H9 (cell line): ENCODE measurements around the gene CUL4B. TPM values are rescaled to one million over a fixed set of nuclear protein-coding genes. Genes with fewer than 3 reads are reported as not detected.

Experiments
- DNase-seq: peaks from one replicate; pipeline ENCODE4 v3.0.0-alpha.2; 2017
- H2AFZ ChIP-seq: one replicate; pipeline ENCODE4 v1.6.1; 2013; ENCODE audit warnings: mild to moderate bottlenecking, low read length, control low read depth, moderate library complexity
- H2AK5ac ChIP-seq: 2 replicates; pipeline ENCODE4 v1.6.1; 2013; ENCODE audit warnings: low read length, control low read depth, mixed read lengths; ENCODE audit not compliant: insufficient read length
- H2BK120ac ChIP-seq: one replicate; pipeline ENCODE4 v1.6.1; 2013; ENCODE audit warnings: low read depth, mild to moderate bottlenecking, low read length, control low read depth, inconsistent platforms; ENCODE audit not compliant: poor library complexity, severe bottlenecking
- H2BK12ac ChIP-seq: 2 replicates; pipeline ENCODE4 v1.6.1; 2013; ENCODE audit warnings: low read length, control low read depth, mixed read lengths, low read depth; ENCODE audit not compliant: insufficient read length
- H2BK15ac ChIP-seq: 2 replicates; pipeline ENCODE4 v1.6.1; 2013; ENCODE audit warnings: low read depth, low read length, control low read depth
- H2BK20ac ChIP-seq: one replicate; pipeline ENCODE4 v1.6.1; 2013; ENCODE audit warnings: low read depth, mild to moderate bottlenecking, low read length, control low read depth, inconsistent platforms; ENCODE audit not compliant: poor library complexity, severe bottlenecking
- H2BK5ac ChIP-seq: 2 replicates; pipeline ENCODE4 v1.6.1; 2013; ENCODE audit warnings: low read length, control low read depth, mixed read lengths; ENCODE audit not compliant: insufficient read length
- H3K14ac ChIP-seq: 2 replicates; pipeline ENCODE4 v1.6.1; 2013; ENCODE audit warnings: low read length, control low read depth; ENCODE audit not compliant: insufficient read depth
- H3K18ac ChIP-seq: 2 replicates; pipeline ENCODE4 v1.6.1; 2013; ENCODE audit warnings: low read depth, mild to moderate bottlenecking, mixed read lengths, low read length, control low read depth; ENCODE audit not compliant: insufficient read length
- H3K23ac ChIP-seq: 2 replicates; pipeline ENCODE4 v1.6.1; 2013; ENCODE audit warnings: low read length, control low read depth, mixed read lengths, low read depth; ENCODE audit not compliant: insufficient read length
- H3K23me2 ChIP-seq: 2 replicates; pipeline ENCODE4 v1.6.1; 2013; ENCODE audit warnings: low read depth, mild to moderate bottlenecking, mixed read lengths, low read length, control low read depth; ENCODE audit not compliant: insufficient read length, poor library complexity, severe bottlenecking
- H3K27ac ChIP-seq: 2 replicates; pipeline ENCODE4 v1.5.1; 2013; ENCODE audit warnings: low read length, control low read depth, mixed read lengths, low read depth; ENCODE audit not compliant: insufficient read length
- H3K27me3 ChIP-seq: 2 replicates; pipeline ENCODE4 v1.6.1; 2013; ENCODE audit warnings: low read length, control low read depth, inconsistent platforms; ENCODE audit not compliant: insufficient read depth
- H3K4ac ChIP-seq: 2 replicates; pipeline ENCODE4 v1.6.1; 2013; ENCODE audit warnings: low read depth, mild to moderate bottlenecking, control low read depth, inconsistent platforms, low read length, moderate library complexity
- H3K4me1 ChIP-seq: 2 replicates; pipeline ENCODE4 v1.6.1; 2013; ENCODE audit warnings: low read length, control low read depth, inconsistent platforms; ENCODE audit not compliant: insufficient read depth
- H3K4me2 ChIP-seq: 2 replicates; pipeline ENCODE4 v1.6.1; 2013; ENCODE audit warnings: low read length, control low read depth, mixed read lengths; ENCODE audit not compliant: insufficient read length, insufficient read depth
- H3K56ac ChIP-seq: 2 replicates; pipeline ENCODE4 v1.6.1; 2013; ENCODE audit warnings: low read depth, mild to moderate bottlenecking, mixed read lengths, low read length, control low read depth; ENCODE audit not compliant: insufficient read length
- H3K79me1 ChIP-seq: 2 replicates; pipeline ENCODE4 v1.6.1; 2013; ENCODE audit warnings: low read depth, mild to moderate bottlenecking, moderate library complexity, low read length, control low read depth, inconsistent platforms; ENCODE audit not compliant: insufficient read depth, poor library complexity, severe bottlenecking
- H3K79me2 ChIP-seq: 2 replicates; pipeline ENCODE4 v1.6.1; 2013; ENCODE audit warnings: low read length, control low read depth, inconsistent platforms; ENCODE audit not compliant: insufficient read depth
- H3K9ac ChIP-seq: 2 replicates; pipeline ENCODE4 v1.6.1; 2013; ENCODE audit warnings: low read length, control low read depth, mixed read lengths; ENCODE audit not compliant: insufficient read length; ENCODE audit errors: extremely low read depth
- H3K9me3 ChIP-seq: one replicate; pipeline ENCODE4 v1.6.1; 2013; ENCODE audit warnings: low read depth, low read length, inconsistent platforms; ENCODE audit not compliant: control insufficient read depth
- H3T11ph ChIP-seq: one replicate; pipeline ENCODE4 v1.6.1; 2013; ENCODE audit warnings: mild to moderate bottlenecking, low read length, control low read depth, inconsistent platforms
- H4K20me1 ChIP-seq: one replicate; pipeline ENCODE4 v1.6.1; 2013; ENCODE audit not compliant: control insufficient read depth, insufficient read length, insufficient read depth
- H4K5ac ChIP-seq: 2 replicates; pipeline ENCODE4 v1.6.1; 2013; ENCODE audit warnings: low read depth, mild to moderate bottlenecking, mixed read lengths, low read length, control low read depth; ENCODE audit not compliant: insufficient read length
- H4K8ac ChIP-seq: replicated peaks from 2 replicates; pipeline ENCODE4 v1.6.1; 2013; ENCODE audit warnings: low read length, control low read depth, mixed read lengths, low read depth; ENCODE audit not compliant: insufficient read length
- H4K91ac ChIP-seq: 2 replicates; pipeline ENCODE4 v1.6.1; 2013; ENCODE audit warnings: low read depth, mild to moderate bottlenecking, moderate library complexity, mixed read lengths, low read length, control low read depth; ENCODE audit not compliant: insufficient read length
- H3K27ac Mint-ChIP-seq, 3 experiments: 2 replicates in 2 of 3; 3 replicates in 1 of 3; pipeline ENCODE4 v1.8.0; 2020 to 2021; ENCODE audit warnings: mixed read lengths in 3 of 3, mild to moderate bottlenecking in 1 of 3, moderate library complexity in 1 of 3
- H3K27me3 Mint-ChIP-seq: 2 replicates; pipeline ENCODE4 v1.8.0; 2021; ENCODE audit warnings: low read depth, mild to moderate bottlenecking, moderate library complexity, mixed read lengths
- H3K36me3 Mint-ChIP-seq, 3 experiments: 2 replicates in 2 of 3; 3 replicates in 1 of 3; pipeline ENCODE4 v1.8.0; 2020 to 2021; ENCODE audit warnings: low read depth in 3 of 3, mixed read lengths in 3 of 3; ENCODE audit not compliant: insufficient read depth in 1 of 3
- H3K4me1 Mint-ChIP-seq, 2 experiments: 2 replicates each; pipeline ENCODE4 v1.8.0; 2020; ENCODE audit warnings: mixed read lengths in 2 of 2
- H3K4me3 Mint-ChIP-seq, 2 experiments: 2 replicates in 1 of 2; 3 replicates in 1 of 2; pipeline ENCODE4 v1.8.0; 2020 to 2021; ENCODE audit warnings: mild to moderate bottlenecking in 2 of 2, mixed read lengths in 2 of 2, moderate library complexity in 1 of 2
- H3K9me3 Mint-ChIP-seq, 2 experiments: 2 replicates in 1 of 2; 3 replicates in 1 of 2; pipeline ENCODE4 v1.8.0; 2020; ENCODE audit warnings: mild to moderate bottlenecking in 2 of 2, mixed read lengths in 2 of 2, moderate library complexity in 1 of 2
- WGBS: extraction: QIAGEN DNeasy Blood & Tissue Kit; methylation state at CpG from one replicate; pipeline ENCODE4 v1.1.7; 2013; ENCODE audit warnings: missing lambda C conversion rate, low lambda C conversion rate, mixed read lengths; ENCODE audit not compliant: insufficient read length; ENCODE audit errors: extremely low coverage; 5-methylcytosine and 5-hydroxymethylcytosine counted together
- total RNA-seq: library from RNA; stranded (reverse); gene quantifications from 2 replicates; pipeline ENCODE4 v1.2.1, GENCODE V29; 2021
- TF ChIP-seq, protein P1 (sequence below): fragments of 200-600 bp; sonication (generic); conservative IDR thresholded peaks from 3 replicates; pipeline ENCODE4 v1.8.0; 2021; ENCODE audit warnings: antibody characterized with exemption, mild to moderate bottlenecking

Gene CUL4B
- total RNA-seq, 1 experiment from 2014 or later, result 48.4 TPM

DNA sequence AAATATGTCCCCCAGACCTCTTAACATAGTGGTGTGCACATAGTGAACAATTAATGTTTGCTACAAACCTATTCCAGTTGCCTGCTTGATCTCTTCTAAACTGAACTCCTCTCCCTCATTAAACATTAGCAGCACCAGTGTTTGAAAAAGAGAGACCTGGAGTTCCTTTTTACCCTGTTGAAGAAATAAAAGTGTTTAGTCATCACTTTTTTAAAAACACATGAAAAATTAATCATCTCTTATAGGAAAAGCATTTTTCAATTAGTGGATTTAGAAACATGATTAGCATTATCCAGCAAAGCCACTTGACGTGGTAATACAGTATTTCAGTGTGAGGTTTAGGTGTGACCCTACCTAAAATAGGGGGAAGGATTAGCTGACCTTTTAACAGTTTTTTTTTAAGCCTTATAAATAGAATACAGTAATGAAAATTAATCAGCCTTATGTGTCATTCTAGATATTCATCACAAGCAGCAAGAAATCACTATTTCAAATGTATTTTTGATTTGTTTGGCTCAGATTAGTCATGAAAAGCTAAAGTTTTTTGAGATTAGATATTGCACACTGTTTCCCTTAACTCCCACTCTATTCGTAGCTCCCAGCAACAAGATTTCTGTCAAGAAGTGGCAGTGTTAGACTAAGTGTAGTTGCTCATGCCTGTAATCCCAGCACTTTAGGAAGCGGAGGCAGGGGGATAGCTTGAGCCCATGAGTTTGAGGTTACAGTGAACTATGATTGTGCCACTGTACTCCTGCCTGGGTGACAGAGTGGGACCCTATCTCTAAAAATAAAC is 26.2 kb downstream of the CUL4B start:
- Histone ChIP-seq H3K27me3 (no peaks in the 10 kb centered on the region), H3K56ac (no peak overlapping the region), H2BK12ac (no peak overlapping the region), H4K8ac (no peak overlapping the region), H2AK5ac (no peak overlapping the region), H3T11ph (no peak overlapping the region), H3K9ac (no peak overlapping the region), H3K14ac (no peak overlapping the region), H3K18ac (no peak overlapping the region), H4K5ac (no peak overlapping the region), H3K27ac (no peak overlapping the region), H4K20me1 (no peaks in the 10 kb centered on the region), H4K91ac (no peak overlapping the region), H3K9me3 (peaks cover 10% of the 10 kb centered on the region), H2BK15ac (no peak overlapping the region), H3K4me2 (no peak overlapping the region), H3K23me2 (no peaks in the 10 kb centered on the region), H3K23ac (no peak overlapping the region), H3K79me1 (no peaks in the 10 kb centered on the region), H3K4ac (no peak overlapping the region), H2BK5ac (no peak overlapping the region), H2BK120ac (no peak overlapping the region), H3K4me1 (no peaks in the 10 kb centered on the region), H2BK20ac (no peak overlapping the region), H2AFZ (no peak overlapping the region), H3K79me2 (no peaks in the 10 kb centered on the region)
- no peak for DNase-seq
- TF ChIP-seq, protein P1, sequence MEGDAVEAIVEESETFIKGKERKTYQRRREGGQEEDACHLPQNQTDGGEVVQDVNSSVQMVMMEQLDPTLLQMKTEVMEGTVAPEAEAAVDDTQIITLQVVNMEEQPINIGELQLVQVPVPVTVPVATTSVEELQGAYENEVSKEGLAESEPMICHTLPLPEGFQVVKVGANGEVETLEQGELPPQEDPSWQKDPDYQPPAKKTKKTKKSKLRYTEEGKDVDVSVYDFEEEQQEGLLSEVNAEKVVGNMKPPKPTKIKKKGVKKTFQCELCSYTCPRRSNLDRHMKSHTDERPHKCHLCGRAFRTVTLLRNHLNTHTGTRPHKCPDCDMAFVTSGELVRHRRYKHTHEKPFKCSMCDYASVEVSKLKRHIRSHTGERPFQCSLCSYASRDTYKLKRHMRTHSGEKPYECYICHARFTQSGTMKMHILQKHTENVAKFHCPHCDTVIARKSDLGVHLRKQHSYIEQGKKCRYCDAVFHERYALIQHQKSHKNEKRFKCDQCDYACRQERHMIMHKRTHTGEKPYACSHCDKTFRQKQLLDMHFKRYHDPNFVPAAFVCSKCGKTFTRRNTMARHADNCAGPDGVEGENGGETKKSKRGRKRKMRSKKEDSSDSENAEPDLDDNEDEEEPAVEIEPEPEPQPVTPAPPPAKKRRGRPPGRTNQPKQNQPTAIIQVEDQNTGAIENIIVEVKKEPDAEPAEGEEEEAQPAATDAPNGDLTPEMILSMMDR, result no peak
- no CpG with 5 or more reads among the region's 3 CpGs for WGBS
- Mint-ChIP-seq H3K27ac (no peak overlapping the region), H3K4me3 (no peak overlapping the region), H3K4me1 (no peaks in the 10 kb centered on the region), H3K36me3 (peaks cover 15 to 78% (median 55%) of the 10 kb centered on the region in 3 experiments; a peak in 6 of 7 replicates), H3K27me3 (no peaks in the 10 kb centered on the region), H3K9me3 (peaks cover 55 to 63% of the 10 kb centered on the region in 2 experiments)
